GM19455 (cell line): ENCODE data around the gene PADI1.

Source experiments
- ATAC-seq: cut with Tn5 transposase; IDR thresholded peaks from one replicate; pipeline ENCODE4 v1.9.1; 2021; ENCODE audit not compliant: unreplicated experiment

PADI1 gene

GRCh38 chr1:17196496-17197185 is 8.3 kb upstream of the PADI1 start:
- ATAC-seq, result no peak

- ATAC-seq, result no peak
These were observed 7.2 kb upstream of the PADI1 start for GRCh38 chr1:17197696-17198095.

- ATAC-seq, result no peak
These were observed 6.3 kb upstream of the PADI1 start for GRCh38 chr1:17198476-17199258.

- ATAC-seq, result no peak
These were observed 5.5 kb upstream of the PADI1 start for GRCh38 chr1:17199267-17200044.

- ATAC-seq, result no peak
These were observed 4.7 kb upstream of the PADI1 start for GRCh38 chr1:17200246-17200645.

- no peak for ATAC-seq
These were observed 4.2 kb upstream of the PADI1 start for GRCh38 chr1:17200756-17201155.

GRCh38 chr1:17201201-17202021 is 3.5 kb upstream of the PADI1 start:
- no peak for ATAC-seq

- ATAC-seq, result no peak
These were observed 724 bp downstream of the PADI1 start for GRCh38 chr1:17205652-17206051.

GRCh38 chr1:17206196-17206595 is 1.3 kb downstream of the PADI1 start:
- ATAC-seq, result no peak

- ATAC-seq, result no peak
These were observed 2.1 kb downstream of the PADI1 start for GRCh38 chr1:17207046-17207445.

- ATAC-seq, result no peak
These were observed 2.6 kb downstream of the PADI1 start for GRCh38 chr1:17207540-17207939.

- no peak for ATAC-seq
These were observed 3.1 kb downstream of the PADI1 start for GRCh38 chr1:17207966-17208418.

- no peak for ATAC-seq
These were observed 3.6 kb downstream of the PADI1 start for GRCh38 chr1:17208546-17208945.

- ATAC-seq, result no peak
These were observed 4.5 kb downstream of the PADI1 start for GRCh38 chr1:17209430-17209829.

GRCh38 chr1:17210176-17210575 is 5.2 kb downstream of the PADI1 start:
- ATAC-seq, result no peak

GRCh38 chr1:17211377-17211776 is 6.4 kb downstream of the PADI1 start:
- no peak for ATAC-seq

GRCh38 chr1:17212009-17212408 is 7.1 kb downstream of the PADI1 start:
- no peak for ATAC-seq

- no peak for ATAC-seq
These were observed 7.7 kb downstream of the PADI1 start for GRCh38 chr1:17212487-17213121.

GRCh38 chr1:17213148-17213781 is 8.3 kb downstream of the PADI1 start:
- no peak for ATAC-seq

- no peak for ATAC-seq
These were observed 8.8 kb downstream of the PADI1 start for GRCh38 chr1:17213782-17214148.
